Right cardiac atrium (tissue), 5 donors: ENCODE measurements around the gene RPN1. TPM values are rescaled to one million over a fixed set of nuclear protein-coding genes. Genes with fewer than 3 reads are reported as not detected.
"Not testable (repeated sequence)": the region's sequence is repeated elsewhere in the genome, so short reads cannot be mapped to it uniquely, and the experiment has no call there.

Experiments used
- ATAC-seq, 2 donors: fragments of 200-7000 bp; cut with Tn5 transposase; one replicate each; pipeline versions ENCODE4 v1.8.0 to v1.9.1; 2020; ENCODE audit warnings: moderate library complexity in 2 of 2, mild to moderate bottlenecking in 1 of 2
- DNase-seq, 3 donors: peaks; one replicate each; pipeline ENCODE4 v3.0.0-alpha.2; 2020
- H3K27ac ChIP-seq: one replicate; pipeline ENCODE4 v1.5.1; 2013; ENCODE audit warnings: mild to moderate bottlenecking, low read length, control low read depth, moderate library complexity
- H3K27me3 ChIP-seq: one replicate; pipeline ENCODE4 v1.6.1; 2013; ENCODE audit not compliant: control insufficient read depth, insufficient read depth
- H3K4me1 ChIP-seq: one replicate; pipeline ENCODE4 v1.6.1; 2013; ENCODE audit warnings: low read length; ENCODE audit not compliant: control insufficient read depth, insufficient read depth
- H3K4me3 ChIP-seq: one replicate; pipeline ENCODE4 v1.5.1; 2013; ENCODE audit warnings: low read length, control low read depth
- H3K9me3 ChIP-seq: one replicate; pipeline ENCODE4 v1.6.1; 2013; ENCODE audit warnings: low read length; ENCODE audit not compliant: control insufficient read depth
- WGBS: extraction: QIAGEN DNeasy Blood & Tissue Kit; methylation state at CpG from one replicate; pipeline ENCODE4 v1.1.7; 2013; 5-methylcytosine and 5-hydroxymethylcytosine counted together
- intact Hi-C, 4 donors: fragments of 100-400 bp; cut with DNase I; formaldehyde crosslinking; loops; one replicate each; pipeline versions ENCODE4 v1.11.0 to v1.14.0; 2022 to 2023
- polyA plus RNA-seq: library from polyadenylated mRNA; stranded (reverse); fragments of 200-250 nt; gene quantifications from one replicate; pipeline ENCODE4 v1.2.3, GENCODE V29; 2013
- total RNA-seq, 4 donors: library from RNA; stranded (reverse); fragmentation: NEBNext Ultra II Directional; extraction: Animal tissue kit (Norgen Biotek cat#: 25700); gene quantifications; one replicate each; pipeline ENCODE4 v1.2.1, GENCODE V29; 2021
- donor health status: healthy with polysubstance abuse.
- donor health status: DM: no; HTN: yes; CAD: no.
- donor health status: DM: no; HTN: no; CAD: no.
- donor health status: DM: no; HTN: yes; CAD: no; lungs with severe emphysema.
- donor health status: DM: yes; HTN: yes; CAD: no.

Gene RPN1
- total and polyA plus RNA-seq, 5 donors: 85.1 to 164 (median 107) TPM

GRCh38 chr3:128589985-128590384 lies 60.6 kb downstream of the RPN1 start:
- not testable (repeated sequence) for H3K27ac ChIP-seq, H3K27me3 ChIP-seq, H3K4me1 ChIP-seq, ATAC-seq, H3K4me3 ChIP-seq, DNase-seq, H3K9me3 ChIP-seq
- 0% methylated on average over 1 of the region's 1 CpG for WGBS
- intact Hi-C loops: loop anchor here in 1 of 4 donors (10.0 kb wide), 2 partner anchors 85 to 165 kb away; no protein-coding TSS in a partner anchor

GRCh38 chr3:128588147-128588546 lies 62.5 kb downstream of the RPN1 start:
- intact Hi-C loops: loop anchor here in 1 of 4 donors (10.0 kb wide), 2 partner anchors 83 to 163 kb away; no protein-coding TSS in a partner anchor

GRCh38 chr3:128587391-128587790 lies 63.2 kb downstream of the RPN1 start:
- Histone ChIP-seq H3K9me3 (no peaks in the 10 kb centered on the region), H3K27ac (no peak overlapping the region), H3K4me3 (no peak overlapping the region), H3K4me1 (no peaks in the 10 kb centered on the region), H3K27me3 (no peaks in the 10 kb centered on the region)
- intact Hi-C loops: loop anchor here in 1 of 4 donors (10.0 kb wide), 2 partner anchors 83 to 163 kb away; no protein-coding TSS in a partner anchor
- ATAC-seq (no peak), DNase-seq (no peak)
- 85% methylated on average over 3 of the region's 3 CpGs for WGBS

More at GRCh38 chr3:128588147-128588546, 62.5 kb downstream of the RPN1 start:
- no peaks in the 10 kb centered on the region for H3K27me3 ChIP-seq
- DNase-seq: no peak
- no peak overlapping the region for H3K4me3 ChIP-seq
- WGBS: 59% methylated on average over 10 of the region's 10 CpGs
- ATAC-seq: no peak
- H3K27ac ChIP-seq: no peak overlapping the region
- no peaks in the 10 kb centered on the region for H3K9me3 ChIP-seq
- no peaks in the 10 kb centered on the region for H3K4me1 ChIP-seq

- H3K27me3 ChIP-seq, H3K4me3 ChIP-seq, H3K9me3 ChIP-seq, H3K4me1 ChIP-seq, H3K27ac ChIP-seq, ATAC-seq, DNase-seq: not testable (repeated sequence)
- 90% methylated on average over 8 of the region's 8 CpGs for WGBS
- intact Hi-C loops: loop anchor here in 1 of 4 donors (10.0 kb wide), 2 partner anchors 82 to 162 kb away; no protein-coding TSS in a partner anchor
These were observed 63.7 kb downstream of the RPN1 start for GRCh38 chr3:128586932-128587331.

GRCh38 chr3:128586391-128586790 lies 64.2 kb downstream of the RPN1 start:
- ATAC-seq, H3K4me3 ChIP-seq, H3K4me1 ChIP-seq, H3K27me3 ChIP-seq, H3K27ac ChIP-seq, H3K9me3 ChIP-seq, DNase-seq: not testable (repeated sequence)
- 83% methylated on average over 9 of the region's 9 CpGs for WGBS
- intact Hi-C loops: loop anchor here in 1 of 4 donors (10.0 kb wide), 2 partner anchors 82 to 162 kb away; no protein-coding TSS in a partner anchor

- Histone ChIP-seq H3K9me3 (no peaks in the 10 kb centered on the region), H3K4me1 (no peaks in the 10 kb centered on the region), H3K4me3 (no peak overlapping the region), H3K27me3 (no peaks in the 10 kb centered on the region), H3K27ac (no peak overlapping the region)
- no peak for ATAC-seq
- intact Hi-C loops: loop anchor here in 1 of 4 donors (10.0 kb wide), 2 partner anchors 81 to 161 kb away; no protein-coding TSS in a partner anchor
- no peak for DNase-seq
- WGBS: 82% methylated on average over 11 of the region's 11 CpGs
These were observed 64.6 kb downstream of the RPN1 start for GRCh38 chr3:128585974-128586373.

- 54% methylated on average over 7 of the region's 7 CpGs for WGBS
- ATAC-seq (no peak), DNase-seq (no peak)
- no peaks in the 10 kb centered on the region for H3K9me3 ChIP-seq
- no peak overlapping the region for H3K27ac ChIP-seq
- intact Hi-C loops: loop anchor here in 1 of 4 donors (10.0 kb wide), 2 partner anchors 80 to 160 kb away; no protein-coding TSS in a partner anchor
- H3K4me1 ChIP-seq: no peaks in the 10 kb centered on the region
- no peak overlapping the region for H3K4me3 ChIP-seq
- no peaks in the 10 kb centered on the region for H3K27me3 ChIP-seq
These were observed 65.4 kb downstream of the RPN1 start for GRCh38 chr3:128585189-128585588.

GRCh38 chr3:128584412-128585020 lies 66.1 kb downstream of the RPN1 start:
- intact Hi-C loops: loop anchor here in 3 of 4 donors (5.0 to 10.0 kb wide), 3 partner anchors 80 to 160 kb away; no protein-coding TSS in a partner anchor
- no peaks in the 10 kb centered on the region for H3K4me1 ChIP-seq
- H3K27me3 ChIP-seq: no peaks in the 10 kb centered on the region
- no peak overlapping the region for H3K27ac ChIP-seq
- H3K4me3 ChIP-seq: no peak overlapping the region
- DNase-seq: peak; percentile 80 to 91 (median 83)
- peak; percentile 98 to 99 for ATAC-seq
- 21% methylated on average over 13 of the region's 13 CpGs for WGBS
- no peaks in the 10 kb centered on the region for H3K9me3 ChIP-seq

- H3K9me3 ChIP-seq: no peaks in the 10 kb centered on the region
- no peaks in the 10 kb centered on the region for H3K4me1 ChIP-seq
- DNase-seq (no peak), ATAC-seq (no peak)
- H3K4me3 ChIP-seq: no peak overlapping the region
- intact Hi-C loops: loop anchor here in 3 of 4 donors (5.0 to 10.0 kb wide), 3 partner anchors 77 to 157 kb away; no protein-coding TSS in a partner anchor
- no peak overlapping the region for H3K27ac ChIP-seq
- no peaks in the 10 kb centered on the region for H3K27me3 ChIP-seq
These were observed 69.1 kb downstream of the RPN1 start for GRCh38 chr3:128581566-128581965.

- Histone ChIP-seq H3K27me3 (no peaks in the 10 kb centered on the region), H3K4me3 (no peak overlapping the region), H3K27ac (no peak overlapping the region), H3K9me3 (no peaks in the 10 kb centered on the region), H3K4me1 (no peaks in the 10 kb centered on the region)
- WGBS: 88% methylated on average over 2 of the region's 2 CpGs
- intact Hi-C loops: loop anchor here in 3 of 4 donors (5.0 to 10.0 kb wide), 3 partner anchors 75 to 155 kb away; no protein-coding TSS in a partner anchor
- ATAC-seq (no peak), DNase-seq (no peak)
These were observed 70.7 kb downstream of the RPN1 start for GRCh38 chr3:128579927-128580326.

GRCh38 chr3:128578346-128578745 lies 72.3 kb downstream of the RPN1 start:
- H3K4me1 ChIP-seq: no peaks in the 10 kb centered on the region
- H3K27me3 ChIP-seq: no peaks in the 10 kb centered on the region
- ATAC-seq (no peak), DNase-seq (no peak)
- no peak overlapping the region for H3K4me3 ChIP-seq
- H3K27ac ChIP-seq: no peak overlapping the region
- no peaks in the 10 kb centered on the region for H3K9me3 ChIP-seq
- intact Hi-C loops: no loop called here
- WGBS: 84% methylated on average over 9 of the region's 9 CpGs
